SK-N-SH (cell line): ENCODE data around the gene SCN2A. TPM values are rescaled to one million over a fixed set of nuclear protein-coding genes. Genes with fewer than 3 reads are reported as not detected.

ENCODE experiments used
- CTCF ChIA-PET: fragments of 300-600, 350-600 bp; formaldehyde crosslinking; extraction: SDS; loops from one replicate; lab custom pipeline; 2021; lab: Yijun Ruan, JAX
- POLR2A ChIA-PET: fragments of 350-600 bp; sonication (Branson Sonifier 250); formaldehyde crosslinking; extraction: SDS; loops from one replicate; lab custom pipeline; 2020; ENCODE audit warnings: antibody characterized with exemption, inconsistent platforms; lab: Yijun Ruan, JAX
- DNase-seq: peaks from one replicate; pipeline ENCODE4 v3.0.0; 2012
- H2AFZ ChIP-seq: fragments of 200-600 bp; sonication (generic); 2 replicates; pipeline ENCODE4 v1.8.1; 2016; ENCODE audit warnings: antibody characterized with exemption, mild to moderate bottlenecking, low read depth
- H3F3A ChIP-seq: fragments of 200-600 bp; sonication (generic); replicated peaks from 2 replicates; pipeline ENCODE3; 2016; ENCODE audit warnings: antibody characterized with exemption, mild to moderate bottlenecking; ENCODE audit not compliant: insufficient read depth
- H3K27ac ChIP-seq, 2 experiments: fragments of 200-500 bp in 1 of 2; fragments of 200-600 bp in 1 of 2; sonication (Bioruptor generic) in 1 of 2; sonication (generic), shearing (Covaris generic) in 1 of 2; 2 replicates each; pipeline versions ENCODE4 v1.5.1 to v1.6.1; 2014 to 2016; ENCODE audit warnings: low read depth in 2 of 2, inconsistent platforms in 1 of 2, low read length in 1 of 2, mild to moderate bottlenecking in 1 of 2, mixed read lengths in 1 of 2
- H3K27me3 ChIP-seq: fragments of 200-600 bp; sonication (generic), shearing (Covaris generic); 2 replicates; pipeline ENCODE4 v1.6.1; 2016; ENCODE audit warnings: mixed run types; ENCODE audit not compliant: insufficient read depth
- H3K36me3 ChIP-seq, 2 experiments: fragments of 200-500 bp in 1 of 2; fragments of 200-600 bp in 1 of 2; sonication (Bioruptor generic) in 1 of 2; sonication (generic) in 1 of 2; replicated peaks in 1 of 2; 2 replicates each; pipeline versions ENCODE3 to v1.5.1; 2014 to 2016; ENCODE audit warnings: low read length in 1 of 2, mild to moderate bottlenecking in 1 of 2; ENCODE audit not compliant: insufficient read depth in 2 of 2, control insufficient read depth in 1 of 2
- H3K4me1 ChIP-seq, 2 experiments: fragments of 200-500 bp in 1 of 2; fragments of 200-600 bp in 1 of 2; sonication (Bioruptor generic) in 1 of 2; sonication (generic), shearing (Covaris generic) in 1 of 2; 2 replicates each; pipeline versions ENCODE4 v1.5.1 to v1.6.1; 2014 to 2016; ENCODE audit warnings: low read depth in 1 of 2, low read length in 1 of 2, mixed run types in 1 of 2; ENCODE audit not compliant: insufficient read depth in 2 of 2, control insufficient read depth in 1 of 2
- H3K4me2 ChIP-seq: fragments of 200-600 bp; sonication (generic), shearing (Covaris generic); 2 replicates; pipeline ENCODE4 v1.6.1; 2017; ENCODE audit warnings: mixed run types
- H3K4me3 ChIP-seq, 2 experiments: fragments of 200-500 bp in 1 of 2; fragments of 200-600 bp in 1 of 2; sonication (Bioruptor generic) in 1 of 2; sonication (generic), shearing (Covaris generic) in 1 of 2; 2 replicates each; pipeline versions ENCODE4 v1.5.1 to v1.8.1; 2014 to 2016; ENCODE audit warnings: low read depth in 2 of 2, inconsistent platforms in 1 of 2, low read length in 1 of 2, mild to moderate bottlenecking in 1 of 2, mixed read lengths in 1 of 2, moderate library complexity in 1 of 2
- H3K79me2 ChIP-seq: fragments of 200-600 bp; sonication (generic); 2 replicates; pipeline ENCODE4 v1.8.1; 2017; ENCODE audit warnings: mild to moderate bottlenecking; ENCODE audit not compliant: insufficient read depth
- H3K9ac ChIP-seq: fragments of 200-600 bp; sonication (generic); 2 replicates; pipeline ENCODE4 v1.6.1; 2017; ENCODE audit warnings: mixed run types
- H3K9me2 ChIP-seq: fragments of 200-600 bp; sonication (generic); 2 replicates; pipeline ENCODE4 v1.6.1; 2017; ENCODE audit warnings: mixed run types
- H3K9me3 ChIP-seq: fragments of 200-600 bp; sonication (generic); 2 replicates; pipeline ENCODE4 v1.6.1; 2017; ENCODE audit warnings: mixed run types, mild to moderate bottlenecking, moderate library complexity
- H4K20me1 ChIP-seq: fragments of 200-600 bp; sonication (generic); 2 replicates; pipeline ENCODE4 v1.6.1; 2017; ENCODE audit warnings: mild to moderate bottlenecking, mixed run types; ENCODE audit not compliant: insufficient read depth
- CHD2 ChIP-seq: fragments of 150-350 bp; IDR thresholded peaks from 2 replicates; pipeline ENCODE4 v1.6.1; 2018; ENCODE audit warnings: low read length; ENCODE audit not compliant: partially characterized antibody
- ELF1 ChIP-seq: IDR thresholded peaks from 2 replicates; pipeline ENCODE4 v1.4.0; 2012
- EP300 ChIP-seq, 2 experiments: IDR thresholded peaks; 2 replicates each; pipeline versions ENCODE4 v1.4.0 to v1.6.1; 2012; ENCODE audit warnings: borderline replicate concordance in 1 of 2, low read depth in 1 of 2, low read length in 1 of 2
- EZH2phosphoT487 ChIP-seq: fragments of 200-600 bp; sonication (generic); IDR thresholded peaks from 2 replicates; pipeline ENCODE4 v1.6.1; 2017; ENCODE audit warnings: low read depth, mixed run types, mild to moderate bottlenecking, antibody characterized with exemption, moderate library complexity, borderline replicate concordance
- GABPA ChIP-seq: IDR thresholded peaks from 2 replicates; pipeline ENCODE4 v1.4.0; 2012; ENCODE audit warnings: low read depth, mild to moderate bottlenecking
- GATA2 ChIP-seq: sonication (generic); formaldehyde crosslinking; IDR thresholded peaks from 2 replicates; pipeline ENCODE4 v1.5.0; 2020; ENCODE audit warnings: mild to moderate bottlenecking, missing genetic modification reagents
- MEF2A ChIP-seq: IDR thresholded peaks from 2 replicates; pipeline ENCODE4 v1.4.0; 2012; ENCODE audit warnings: low read depth, borderline replicate concordance
- MXI1 ChIP-seq: IDR thresholded peaks from 2 replicates; pipeline ENCODE4 v1.6.1; 2012; ENCODE audit warnings: mild to moderate bottlenecking, low read depth, low read length, improper control_type of control experiment
- POLR2AphosphoS5 ChIP-seq: IDR thresholded peaks from 2 replicates; pipeline ENCODE4 v1.6.1; 2012; ENCODE audit warnings: low read depth, low read length
- RCOR1 ChIP-seq: fragments of 150-350 bp; IDR thresholded peaks from 2 replicates; pipeline ENCODE4 v1.6.1; 2017; ENCODE audit warnings: antibody characterized with exemption, low read length
- SIN3A ChIP-seq: IDR thresholded peaks from 2 replicates; pipeline ENCODE4 v1.6.1; 2012; ENCODE audit warnings: low read depth, mild to moderate bottlenecking, low read length, moderate library complexity, borderline replicate concordance
- SMC3 ChIP-seq: IDR thresholded peaks from 2 replicates; pipeline ENCODE4 v1.6.1; 2012; ENCODE audit warnings: low read depth, low read length, improper control_type of control experiment
- TCF12 ChIP-seq: IDR thresholded peaks from 2 replicates; pipeline ENCODE4 v1.4.0; 2012
- TEAD4 ChIP-seq: IDR thresholded peaks from 2 replicates; pipeline ENCODE4 v1.4.0; 2012; ENCODE audit warnings: mild to moderate bottlenecking, borderline replicate concordance; ENCODE audit not compliant: insufficient read depth
- YY1 ChIP-seq: IDR thresholded peaks from 2 replicates; pipeline ENCODE4 v1.4.0; 2012; ENCODE audit warnings: low read depth, mild to moderate bottlenecking
- polyA plus RNA-seq, 3 experiments: library from polyadenylated mRNA; depleted of rRNA; stranded (reverse); fragments of >200 nt; gene quantifications; 2 replicates each; pipeline ENCODE4 v1.2.3, GENCODE V29; 2012
- TF ChIP-seq, protein P1 (sequence below): IDR thresholded peaks from 2 replicates; pipeline ENCODE4; 2012
- TF ChIP-seq, protein P2 (sequence below): IDR thresholded peaks from 2 replicates; pipeline ENCODE4 v1.4.0; 2012; ENCODE audit warnings: low read depth
- TF ChIP-seq, protein P3 (sequence below): IDR thresholded peaks from 2 replicates; pipeline ENCODE4 v1.6.1; 2012; ENCODE audit warnings: mild to moderate bottlenecking, low read depth, low read length, moderate library complexity
- TF ChIP-seq, protein P4 (sequence below): fragments of 150-350 bp; IDR thresholded peaks from 2 replicates; pipeline ENCODE4 v1.6.1; 2017; ENCODE audit warnings: antibody characterized with exemption, low read length, low read depth, borderline replicate concordance
- TF ChIP-seq, protein P5 (sequence below): fragments of 150-350 bp; IDR thresholded peaks from 2 replicates; pipeline ENCODE4 v1.6.1; 2016; ENCODE audit warnings: mild to moderate bottlenecking, low read depth, low read length

The SCN2A gene
- polyA plus RNA-seq, 1 of the 3 experiments (the other 2 are of a cell fraction) = 5.1 TPM

DNA sequence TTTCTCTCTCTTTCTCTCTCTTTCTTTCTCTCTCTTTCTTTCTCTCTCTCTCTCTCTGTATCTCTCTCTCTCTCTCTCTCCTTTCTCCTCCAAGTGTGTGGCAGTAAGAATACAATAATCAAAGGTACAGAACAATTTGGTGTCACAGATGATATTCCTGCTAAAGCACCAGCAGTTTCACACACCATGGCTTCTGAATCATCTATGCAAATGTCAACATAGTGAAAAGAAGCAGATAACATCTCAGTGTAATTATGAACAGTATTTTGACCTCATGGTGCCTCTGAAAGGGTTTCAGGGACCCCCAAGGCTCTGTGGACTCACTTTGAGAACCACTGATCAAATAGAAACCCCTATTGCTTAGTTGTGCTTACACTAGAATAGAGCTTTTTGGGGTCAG lies 191.8 kb downstream of the SCN2A start:
- Histone ChIP-seq H3F3A (peaks cover 3% of the 10 kb centered on the region), H3K9me2 (no peaks in the 10 kb centered on the region), H3K9me3 (no peaks in the 10 kb centered on the region), H3K27ac (no peak overlapping the region; a peak in 1 of 4 replicates), H3K9ac (no peak overlapping the region), H3K4me1 (peaks cover 0 to 10% of the 10 kb centered on the region in 2 experiments; a peak in 2 of 4 replicates), H4K20me1 (no peaks in the 10 kb centered on the region), H2AFZ (no peak overlapping the region), H3K4me3 (no peak overlapping the region), H3K4me2 (no peak overlapping the region), H3K36me3 (no peaks in the 10 kb centered on the region), H3K79me2 (no peaks in the 10 kb centered on the region), H3K27me3 (no peaks in the 10 kb centered on the region)
- ChIA-PET POLR2A (no interaction called here), CTCF (no interaction called here)
- DNase-seq = no peak
- TF ChIP-seq ELF1 (no peak), EZH2phosphoT487 (no peak), SIN3A (no peak), POLR2AphosphoS5 (no peak), YY1 (no peak)
- TF ChIP-seq, protein P1, sequence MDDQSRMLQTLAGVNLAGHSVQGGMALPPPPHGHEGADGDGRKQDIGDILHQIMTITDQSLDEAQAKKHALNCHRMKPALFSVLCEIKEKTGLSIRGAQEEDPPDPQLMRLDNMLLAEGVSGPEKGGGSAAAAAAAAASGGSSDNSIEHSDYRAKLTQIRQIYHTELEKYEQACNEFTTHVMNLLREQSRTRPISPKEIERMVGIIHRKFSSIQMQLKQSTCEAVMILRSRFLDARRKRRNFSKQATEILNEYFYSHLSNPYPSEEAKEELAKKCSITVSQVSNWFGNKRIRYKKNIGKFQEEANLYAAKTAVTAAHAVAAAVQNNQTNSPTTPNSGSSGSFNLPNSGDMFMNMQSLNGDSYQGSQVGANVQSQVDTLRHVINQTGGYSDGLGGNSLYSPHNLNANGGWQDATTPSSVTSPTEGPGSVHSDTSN = no peak
- TF ChIP-seq, protein P2, sequence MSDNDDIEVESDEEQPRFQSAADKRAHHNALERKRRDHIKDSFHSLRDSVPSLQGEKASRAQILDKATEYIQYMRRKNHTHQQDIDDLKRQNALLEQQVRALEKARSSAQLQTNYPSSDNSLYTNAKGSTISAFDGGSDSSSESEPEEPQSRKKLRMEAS = no peak
- TF ChIP-seq, protein P3, sequence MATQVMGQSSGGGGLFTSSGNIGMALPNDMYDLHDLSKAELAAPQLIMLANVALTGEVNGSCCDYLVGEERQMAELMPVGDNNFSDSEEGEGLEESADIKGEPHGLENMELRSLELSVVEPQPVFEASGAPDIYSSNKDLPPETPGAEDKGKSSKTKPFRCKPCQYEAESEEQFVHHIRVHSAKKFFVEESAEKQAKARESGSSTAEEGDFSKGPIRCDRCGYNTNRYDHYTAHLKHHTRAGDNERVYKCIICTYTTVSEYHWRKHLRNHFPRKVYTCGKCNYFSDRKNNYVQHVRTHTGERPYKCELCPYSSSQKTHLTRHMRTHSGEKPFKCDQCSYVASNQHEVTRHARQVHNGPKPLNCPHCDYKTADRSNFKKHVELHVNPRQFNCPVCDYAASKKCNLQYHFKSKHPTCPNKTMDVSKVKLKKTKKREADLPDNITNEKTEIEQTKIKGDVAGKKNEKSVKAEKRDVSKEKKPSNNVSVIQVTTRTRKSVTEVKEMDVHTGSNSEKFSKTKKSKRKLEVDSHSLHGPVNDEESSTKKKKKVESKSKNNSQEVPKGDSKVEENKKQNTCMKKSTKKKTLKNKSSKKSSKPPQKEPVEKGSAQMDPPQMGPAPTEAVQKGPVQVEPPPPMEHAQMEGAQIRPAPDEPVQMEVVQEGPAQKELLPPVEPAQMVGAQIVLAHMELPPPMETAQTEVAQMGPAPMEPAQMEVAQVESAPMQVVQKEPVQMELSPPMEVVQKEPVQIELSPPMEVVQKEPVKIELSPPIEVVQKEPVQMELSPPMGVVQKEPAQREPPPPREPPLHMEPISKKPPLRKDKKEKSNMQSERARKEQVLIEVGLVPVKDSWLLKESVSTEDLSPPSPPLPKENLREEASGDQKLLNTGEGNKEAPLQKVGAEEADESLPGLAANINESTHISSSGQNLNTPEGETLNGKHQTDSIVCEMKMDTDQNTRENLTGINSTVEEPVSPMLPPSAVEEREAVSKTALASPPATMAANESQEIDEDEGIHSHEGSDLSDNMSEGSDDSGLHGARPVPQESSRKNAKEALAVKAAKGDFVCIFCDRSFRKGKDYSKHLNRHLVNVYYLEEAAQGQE = no peak
- TF ChIP-seq, protein P4, sequence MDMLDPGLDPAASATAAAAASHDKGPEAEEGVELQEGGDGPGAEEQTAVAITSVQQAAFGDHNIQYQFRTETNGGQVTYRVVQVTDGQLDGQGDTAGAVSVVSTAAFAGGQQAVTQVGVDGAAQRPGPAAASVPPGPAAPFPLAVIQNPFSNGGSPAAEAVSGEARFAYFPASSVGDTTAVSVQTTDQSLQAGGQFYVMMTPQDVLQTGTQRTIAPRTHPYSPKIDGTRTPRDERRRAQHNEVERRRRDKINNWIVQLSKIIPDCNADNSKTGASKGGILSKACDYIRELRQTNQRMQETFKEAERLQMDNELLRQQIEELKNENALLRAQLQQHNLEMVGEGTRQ = no peak

DNA sequence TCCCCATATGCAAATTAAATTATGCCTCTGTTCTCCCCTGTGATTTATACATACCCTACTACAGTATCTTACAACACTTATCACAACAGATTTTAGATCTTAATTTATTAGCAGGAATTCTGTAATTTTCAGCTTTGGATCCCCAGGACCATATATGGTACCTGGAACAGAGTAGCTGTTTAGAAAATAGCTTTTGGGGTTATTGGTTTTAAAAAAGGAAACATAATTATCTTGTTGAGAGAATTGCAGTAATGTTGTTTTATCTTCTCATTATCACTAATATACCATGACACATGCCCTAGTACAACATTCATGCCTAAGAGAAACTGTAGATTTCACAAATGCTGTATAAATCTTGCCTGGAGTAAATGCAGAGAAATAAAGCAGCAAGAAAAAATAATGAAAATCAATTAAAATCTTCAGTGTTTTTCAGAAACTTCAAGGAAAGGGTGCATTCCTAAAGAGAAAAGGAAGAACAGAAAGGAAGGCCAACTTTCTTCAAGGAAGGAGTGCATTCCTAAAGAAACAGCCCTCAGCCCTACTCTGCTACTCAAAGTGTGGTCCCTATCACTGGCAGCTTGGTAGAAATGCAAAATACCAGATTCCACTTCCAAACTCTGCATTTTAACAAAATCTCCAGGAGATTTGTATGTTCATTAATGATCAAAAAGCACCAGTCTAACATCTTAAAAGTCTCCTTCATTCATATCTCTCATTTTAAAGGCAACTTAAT lies 193.2 kb downstream of the SCN2A start:
- peak; percentile 20 for DNase-seq
- no peaks in the 10 kb centered on the region for H3K9me2 ChIP-seq
- H3F3A ChIP-seq = peaks cover 3% of the 10 kb centered on the region
- ChIA-PET POLR2A (no interaction called here), CTCF (interaction anchor here (1.0 to 1.2 kb wide), 2 partner anchors 9 to 41 kb away, joined by 3 read pairs; no protein-coding TSS in a partner anchor)
- no peaks in the 10 kb centered on the region for H3K27me3 ChIP-seq
- H3K9ac ChIP-seq = no peak overlapping the region
- no peaks in the 10 kb centered on the region for H3K9me3 ChIP-seq
- no peak overlapping the region for H3K4me3 ChIP-seq
- H2AFZ ChIP-seq = no peak overlapping the region
- TF ChIP-seq POLR2AphosphoS5 = no peak
- TF ChIP-seq MEF2A = no peak
- TF ChIP-seq, protein P5, sequence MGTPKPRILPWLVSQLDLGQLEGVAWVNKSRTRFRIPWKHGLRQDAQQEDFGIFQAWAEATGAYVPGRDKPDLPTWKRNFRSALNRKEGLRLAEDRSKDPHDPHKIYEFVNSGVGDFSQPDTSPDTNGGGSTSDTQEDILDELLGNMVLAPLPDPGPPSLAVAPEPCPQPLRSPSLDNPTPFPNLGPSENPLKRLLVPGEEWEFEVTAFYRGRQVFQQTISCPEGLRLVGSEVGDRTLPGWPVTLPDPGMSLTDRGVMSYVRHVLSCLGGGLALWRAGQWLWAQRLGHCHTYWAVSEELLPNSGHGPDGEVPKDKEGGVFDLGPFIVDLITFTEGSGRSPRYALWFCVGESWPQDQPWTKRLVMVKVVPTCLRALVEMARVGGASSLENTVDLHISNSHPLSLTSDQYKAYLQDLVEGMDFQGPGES = no peak
- TF ChIP-seq YY1 = no peak
- 0 out of 2 replicates have a peak, but pooled peaks have one; percentile 21 for TF ChIP-seq TCF12
- no peak for TF ChIP-seq TEAD4
- TF ChIP-seq SMC3 = no peak
- TF ChIP-seq GATA2 (CRISPR knock-in tag) = peak; percentile 61
- TF ChIP-seq RCOR1 = peak; percentile 38
- no peak for TF ChIP-seq GABPA
- TF ChIP-seq CHD2 = peak; percentile 48
- no peak; the same call in 1 of the 2 replicates for TF ChIP-seq MXI1
- TF ChIP-seq EP300 (IDR thresholded peaks at IDR 0.05; ENCODE audit: borderline replicate concordance in 1 of 2, low read depth in 1 of 2, low read length in 1 of 2) = peak in 1 of 2 experiments; percentile 72; a peak in 1 of 4 replicates
- no peaks in the 10 kb centered on the region for H4K20me1 ChIP-seq
- no peak overlapping the region for H3K4me2 ChIP-seq
- H3K36me3 ChIP-seq = no peaks in the 10 kb centered on the region
- H3K4me1 ChIP-seq = peaks cover 0 to 10% of the 10 kb centered on the region in 2 experiments; a peak in 2 of 4 replicates
- H3K79me2 ChIP-seq = no peaks in the 10 kb centered on the region
- H3K27ac ChIP-seq = peak overlapping the region in 1 of 2 experiments; percentile 69; a peak in 2 of 4 replicates
